ENCODE results near the gene TRAPPC2.

DNA sequence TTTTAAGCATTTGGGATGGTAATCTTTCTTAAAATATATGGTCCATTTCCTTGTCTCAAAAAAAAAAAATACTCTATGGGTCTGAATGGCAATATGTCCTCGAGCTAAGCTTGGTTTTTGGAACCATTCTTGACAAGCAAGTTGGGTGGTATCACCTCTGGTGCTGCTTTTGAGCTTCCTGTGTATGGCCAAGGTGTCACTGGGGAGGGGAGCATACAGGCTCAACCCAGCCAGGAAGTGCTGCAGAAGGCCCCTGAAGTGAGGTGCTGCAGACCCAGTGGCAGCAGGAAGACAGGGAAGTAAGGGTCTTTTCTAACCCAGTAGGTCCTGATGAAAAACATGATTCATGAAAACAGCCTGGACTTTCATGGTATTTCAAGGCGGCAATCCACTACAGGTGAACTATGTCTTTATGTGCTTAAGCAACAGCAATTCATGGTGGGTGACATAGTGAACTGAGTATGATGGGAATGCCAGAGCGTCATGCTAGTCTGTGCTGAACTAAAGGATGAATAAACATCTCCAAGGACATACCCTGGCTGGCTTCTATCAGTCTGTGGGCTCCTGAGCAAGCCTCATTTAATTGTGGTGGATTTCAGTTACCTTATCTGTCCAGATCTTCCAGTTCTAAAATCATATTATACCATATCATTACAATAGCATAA is 15.1 kb downstream of the TRAPPC2 start:
- TF ChIP-seq, protein P1, sequence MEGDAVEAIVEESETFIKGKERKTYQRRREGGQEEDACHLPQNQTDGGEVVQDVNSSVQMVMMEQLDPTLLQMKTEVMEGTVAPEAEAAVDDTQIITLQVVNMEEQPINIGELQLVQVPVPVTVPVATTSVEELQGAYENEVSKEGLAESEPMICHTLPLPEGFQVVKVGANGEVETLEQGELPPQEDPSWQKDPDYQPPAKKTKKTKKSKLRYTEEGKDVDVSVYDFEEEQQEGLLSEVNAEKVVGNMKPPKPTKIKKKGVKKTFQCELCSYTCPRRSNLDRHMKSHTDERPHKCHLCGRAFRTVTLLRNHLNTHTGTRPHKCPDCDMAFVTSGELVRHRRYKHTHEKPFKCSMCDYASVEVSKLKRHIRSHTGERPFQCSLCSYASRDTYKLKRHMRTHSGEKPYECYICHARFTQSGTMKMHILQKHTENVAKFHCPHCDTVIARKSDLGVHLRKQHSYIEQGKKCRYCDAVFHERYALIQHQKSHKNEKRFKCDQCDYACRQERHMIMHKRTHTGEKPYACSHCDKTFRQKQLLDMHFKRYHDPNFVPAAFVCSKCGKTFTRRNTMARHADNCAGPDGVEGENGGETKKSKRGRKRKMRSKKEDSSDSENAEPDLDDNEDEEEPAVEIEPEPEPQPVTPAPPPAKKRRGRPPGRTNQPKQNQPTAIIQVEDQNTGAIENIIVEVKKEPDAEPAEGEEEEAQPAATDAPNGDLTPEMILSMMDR (IDR thresholded peaks at IDR 0.05; ENCODE audit: low read length): no peak
- TF ChIP-seq EZH2 (IDR thresholded peaks at IDR 0.05; ENCODE audit: borderline replicate concordance, low read length): no peak
